OCI-M2 (cell line): ENCODE data around the gene RBM39.
"Not testable (repeated sequence)": the region's sequence is repeated elsewhere in the genome, so short reads cannot be mapped to it uniquely, and the experiment has no call there.

ENCODE experiments used
- DNase-seq: peaks from one replicate; lab custom pipeline; 2025; ENCODE audit not compliant: unreplicated experiment; lab: John Stamatoyannopoulos, UW

RBM39 gene

DNA sequence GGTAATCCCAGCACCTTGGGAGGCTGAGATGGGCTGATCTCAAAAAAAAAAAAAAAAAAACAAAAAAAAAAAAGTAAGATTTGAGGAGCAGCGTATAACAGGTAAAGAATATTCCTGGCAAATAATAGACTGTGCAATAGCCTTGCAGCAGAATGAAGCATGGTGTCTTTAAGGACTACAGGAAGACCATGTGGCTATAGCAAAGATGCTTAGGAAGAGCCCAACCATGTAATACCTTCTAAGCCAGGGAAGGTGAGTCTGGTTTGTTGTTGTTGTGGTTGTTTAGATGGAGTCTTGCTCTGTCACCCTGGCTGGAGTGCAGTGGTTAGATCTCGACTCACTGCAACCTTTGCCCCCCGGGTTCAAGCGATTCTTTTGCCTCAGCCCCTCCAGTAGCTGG is 14.3 kb upstream of the RBM39 start:
- DNase-seq, result no peak

DNA sequence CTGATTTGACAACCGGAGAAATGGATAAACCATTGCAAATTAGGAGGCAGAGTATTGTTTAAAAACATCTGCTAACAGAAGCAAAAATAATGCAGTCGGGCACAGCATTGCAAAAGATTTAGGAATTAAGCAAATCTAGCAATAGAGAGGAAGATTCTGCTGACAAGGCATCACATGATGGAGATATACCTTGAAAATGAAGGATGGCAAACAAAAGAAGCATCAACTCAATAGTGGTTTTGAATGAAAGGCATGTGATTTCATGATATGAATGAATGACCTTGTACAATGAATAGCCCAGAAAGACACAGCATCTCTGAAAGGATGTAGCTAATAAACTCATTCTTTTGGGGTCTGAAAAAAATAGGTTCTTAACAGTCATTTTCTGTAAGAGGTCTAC is 8.6 kb upstream of the RBM39 start:
- DNase-seq, result no peak

DNA sequence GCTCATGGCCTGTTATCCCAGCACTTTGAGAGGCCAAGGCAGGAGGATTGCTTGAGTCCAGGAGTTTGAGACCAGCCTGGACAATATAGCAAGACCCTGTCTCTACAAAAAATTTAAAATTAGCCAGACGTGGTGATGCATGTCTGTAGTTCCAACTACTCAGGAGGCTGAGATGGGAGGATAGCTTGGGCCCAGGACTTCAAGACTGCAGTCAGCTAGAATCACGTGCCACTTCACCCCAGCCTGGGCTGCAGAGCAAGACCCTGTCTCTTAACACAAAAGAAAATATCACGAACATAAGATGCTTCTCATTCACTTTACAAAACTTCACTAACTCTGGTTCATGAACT is 2.4 kb upstream of the RBM39 start:
- DNase-seq, result not testable (repeated sequence)

DNA sequence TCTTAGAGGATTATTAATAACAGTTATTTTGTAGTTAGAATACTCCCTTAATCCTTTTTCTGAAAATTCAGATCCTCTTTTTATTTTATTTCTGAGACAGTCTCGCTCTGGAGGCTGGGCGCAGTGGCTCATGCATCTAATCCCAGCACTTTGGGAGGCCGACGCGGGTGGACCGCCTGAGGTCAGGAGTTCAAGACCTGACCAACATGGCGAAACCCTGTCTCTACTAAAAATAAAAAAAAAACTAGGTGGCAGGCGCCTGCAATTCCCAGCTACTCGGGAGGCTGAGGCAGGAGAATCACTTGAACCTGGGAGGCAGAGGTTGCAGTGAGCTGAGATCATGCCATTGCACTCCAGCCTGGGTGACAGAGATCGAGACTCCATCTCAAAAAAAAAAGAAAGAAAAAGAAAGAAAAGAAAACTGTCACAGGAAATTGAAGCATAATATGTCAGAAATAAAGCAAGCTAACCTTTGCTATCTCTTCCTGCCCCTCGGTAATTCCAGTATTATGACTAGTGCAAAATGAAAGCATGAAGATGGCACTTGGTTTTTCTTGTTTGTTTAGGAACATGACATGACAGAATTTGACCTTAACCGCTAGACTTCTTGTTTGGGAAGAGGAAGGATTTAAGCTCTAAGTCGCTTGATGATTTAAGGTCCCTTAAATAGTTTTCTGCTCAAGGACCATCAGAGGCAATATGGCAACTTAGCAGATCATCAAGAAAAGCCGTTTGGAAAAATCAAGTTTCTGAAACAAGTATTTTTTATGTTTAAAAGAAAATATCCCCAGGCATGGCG is 1.8 kb upstream of the RBM39 start:
- no peak for DNase-seq

DNA sequence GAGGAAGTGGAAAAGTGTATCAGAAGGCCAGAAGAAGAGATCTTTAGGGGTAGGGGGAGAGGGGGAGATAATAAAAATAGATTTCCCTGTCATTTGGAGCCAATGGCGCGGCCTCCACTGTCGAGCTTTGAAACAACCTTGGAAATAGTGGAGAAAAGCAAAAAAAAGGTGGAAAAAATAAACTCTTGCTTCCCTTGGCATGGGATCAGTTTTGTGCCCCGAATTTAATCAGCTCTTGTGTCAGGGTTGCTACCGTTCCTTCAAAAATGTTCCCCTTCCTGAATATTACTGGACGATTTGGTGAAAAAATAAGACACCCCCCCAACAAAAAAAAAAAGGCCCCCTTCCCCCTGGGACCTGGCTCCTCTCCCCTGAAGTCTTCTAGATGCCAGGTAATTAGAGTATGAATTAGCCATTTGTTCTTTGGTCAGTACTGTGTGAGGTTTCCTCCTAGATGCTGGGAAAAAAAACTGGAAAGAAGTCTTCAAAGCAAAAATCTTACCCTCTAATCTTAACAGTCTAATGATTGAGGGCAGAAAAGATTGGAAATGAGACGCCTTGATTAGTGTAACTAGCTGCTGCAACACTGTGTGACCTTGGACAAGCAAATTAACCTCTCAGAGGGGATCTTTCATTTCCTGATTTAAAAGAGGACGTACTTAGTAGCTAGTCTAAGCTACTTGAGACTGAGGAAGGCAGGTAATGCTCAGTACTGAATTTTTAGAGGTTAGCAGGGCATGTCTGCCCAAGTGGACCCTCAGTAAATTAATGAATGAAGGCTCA is 872 bp upstream of the RBM39 start:
- peak; percentile 23 for DNase-seq

DNA sequence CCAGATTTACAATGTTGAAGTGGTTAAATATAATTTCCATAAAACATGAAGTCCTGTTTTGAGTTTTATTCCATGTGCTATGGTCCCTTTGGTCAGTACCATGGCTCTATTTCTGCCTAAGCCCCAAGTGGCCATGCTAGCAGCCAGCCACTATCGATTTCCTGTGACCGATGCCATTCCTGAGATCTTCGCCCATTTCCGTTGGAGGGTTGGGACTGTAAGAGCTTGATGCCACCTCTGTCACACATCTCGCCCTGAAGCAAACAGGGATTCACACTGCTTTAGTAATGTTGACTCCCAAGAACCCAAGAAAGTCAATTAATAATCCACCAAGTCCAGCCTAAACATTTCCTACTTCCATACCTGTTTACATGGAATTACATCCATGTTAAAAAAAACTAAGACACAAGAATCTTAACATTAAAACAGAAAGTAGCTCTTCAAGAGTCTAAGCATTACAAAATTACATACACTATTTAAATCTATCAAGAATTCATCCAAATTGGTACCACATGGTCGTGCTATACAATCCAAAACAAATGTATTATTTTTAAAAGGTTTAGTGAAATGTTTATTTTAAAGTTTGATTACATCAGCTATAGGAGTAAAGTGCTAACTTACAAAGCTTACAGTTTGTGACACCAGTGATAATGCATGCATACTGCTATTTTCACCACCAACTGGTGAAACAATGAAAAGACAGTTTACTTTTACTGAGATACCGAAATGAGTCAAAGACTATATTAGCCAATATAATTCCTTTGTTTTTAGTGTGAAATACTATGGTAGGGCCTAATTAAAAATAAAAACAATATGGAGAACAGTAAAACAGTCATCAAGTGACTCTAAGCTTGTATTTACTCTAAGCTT is 2.5 kb downstream of the RBM39 start:
- no peak for DNase-seq

DNA sequence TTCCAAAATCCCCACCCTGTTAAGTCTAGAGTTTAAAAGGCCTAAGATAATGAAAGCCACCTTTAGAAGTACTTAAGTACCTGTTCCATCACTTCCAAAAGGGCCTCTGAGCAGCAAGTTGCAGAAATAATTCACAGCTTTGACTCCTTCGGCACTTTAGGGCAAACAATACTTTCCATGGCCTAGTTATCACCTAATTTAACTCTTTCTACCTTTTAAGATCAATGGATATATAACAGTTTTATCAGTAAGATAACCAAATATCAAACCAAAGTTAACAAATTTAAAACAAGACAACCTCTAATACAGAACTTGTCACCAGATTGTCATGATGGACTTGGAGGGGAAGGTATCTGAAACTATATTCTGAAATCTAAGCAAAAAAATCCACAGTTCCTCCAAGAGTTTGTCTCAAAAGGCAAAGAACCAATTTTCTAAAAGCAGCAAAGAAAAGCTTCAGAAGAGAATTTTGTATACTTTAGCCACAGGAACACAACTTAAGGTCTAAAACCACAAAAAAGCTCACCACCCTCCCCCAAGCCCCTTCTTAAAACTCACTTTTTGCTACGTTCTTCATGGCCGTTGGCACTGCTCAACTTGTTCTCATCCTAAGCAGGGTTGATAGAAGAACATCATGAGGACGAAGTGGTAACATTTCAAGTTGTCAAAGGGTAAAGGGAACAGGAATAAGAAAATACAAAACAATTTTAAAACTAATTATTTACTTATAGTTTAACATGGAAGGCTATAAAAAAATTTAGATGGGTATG is 3.5 kb downstream of the RBM39 start:
- no peak for DNase-seq

DNA sequence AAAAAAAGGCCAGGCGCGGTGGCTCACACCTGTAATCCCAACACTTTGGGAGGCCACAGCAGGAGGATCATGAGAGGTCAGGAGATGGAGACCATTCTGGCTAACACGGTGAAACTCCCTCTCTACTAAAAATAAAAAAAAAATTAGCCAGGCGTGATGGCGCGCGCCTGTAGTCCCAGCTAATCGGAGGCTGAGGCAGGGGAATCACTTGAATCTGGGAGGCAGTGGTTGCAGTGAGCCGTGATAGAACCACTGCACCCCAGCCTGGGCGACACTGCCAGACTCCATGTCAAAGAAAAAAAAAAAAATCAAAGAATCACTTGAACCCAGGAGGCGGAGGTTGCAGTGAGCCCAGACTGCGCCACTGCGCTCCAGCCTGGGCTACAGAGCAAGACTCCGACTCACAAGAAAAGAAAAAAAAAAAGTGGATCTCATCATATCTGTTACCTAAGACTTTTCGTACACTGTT is 4.2 kb downstream of the RBM39 start:
- DNase-seq, result no peak

DNA sequence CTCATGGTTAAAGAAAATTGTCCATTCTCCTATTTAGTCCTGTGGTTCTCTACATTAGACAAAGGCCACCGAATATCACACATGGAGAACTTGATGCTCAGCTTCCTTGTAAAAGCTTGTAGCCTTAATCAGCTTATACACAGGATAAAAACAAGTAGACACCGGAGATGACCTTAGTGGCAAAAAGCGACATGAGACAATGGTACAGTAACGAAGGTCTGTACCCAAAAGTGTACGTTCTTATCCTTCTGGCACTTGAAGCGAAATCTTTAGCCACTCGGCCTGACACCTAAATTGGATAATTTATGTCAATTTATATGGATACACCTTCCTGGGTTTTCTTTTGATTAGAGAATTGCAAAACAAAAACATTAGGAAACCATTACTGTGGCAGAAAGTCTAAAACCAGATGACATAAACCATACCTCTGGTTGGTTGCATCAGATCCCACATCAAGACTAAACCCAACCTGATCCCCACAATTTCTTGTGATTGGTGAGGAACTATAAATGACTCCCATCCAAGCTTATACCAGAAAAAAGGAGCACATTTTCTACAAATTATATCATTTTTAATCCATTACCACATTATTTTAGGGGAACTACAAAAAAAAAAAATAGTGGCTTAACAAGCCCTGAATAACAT is 6.1 kb downstream of the RBM39 start:
- no peak for DNase-seq

DNA sequence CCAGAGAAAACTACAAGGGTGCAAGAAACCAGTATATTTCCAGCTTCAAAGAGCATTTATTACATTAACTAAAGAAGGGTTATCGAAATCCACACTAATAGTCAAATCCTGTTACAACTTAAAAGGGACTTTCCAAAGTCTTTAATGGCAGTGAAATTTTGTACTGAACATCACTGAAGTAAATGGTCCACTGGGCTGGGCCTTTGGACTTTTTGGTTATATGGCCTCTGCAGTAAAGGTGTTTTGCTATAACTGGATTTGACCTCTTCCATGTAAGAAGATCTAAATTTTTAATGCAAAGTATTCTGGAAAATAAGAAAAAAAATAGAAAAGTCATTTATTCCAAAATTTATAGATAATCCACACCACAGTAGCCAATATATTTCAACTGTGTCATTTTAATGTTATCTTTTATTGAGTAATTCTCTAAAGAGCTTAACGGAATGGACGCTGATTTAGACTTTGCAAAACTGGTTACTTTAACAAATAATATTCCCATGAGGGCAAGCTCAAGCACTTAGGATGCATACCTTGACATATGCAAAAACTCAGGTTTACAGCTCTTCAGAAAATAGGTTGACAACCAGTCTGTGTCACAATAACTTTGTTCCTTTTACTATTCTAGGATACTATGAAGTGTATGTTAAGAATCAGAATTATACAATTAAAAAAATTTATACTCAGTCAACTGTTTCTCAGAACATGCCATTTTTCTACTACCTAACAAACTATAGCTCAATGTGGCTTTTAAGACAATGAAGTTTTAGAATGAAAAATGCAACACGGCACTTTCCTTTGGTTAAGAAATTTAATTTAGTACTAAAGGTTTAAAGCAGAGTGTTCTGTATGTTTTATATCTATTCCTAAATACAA is 7.0 kb downstream of the RBM39 start:
- no peak for DNase-seq

DNA sequence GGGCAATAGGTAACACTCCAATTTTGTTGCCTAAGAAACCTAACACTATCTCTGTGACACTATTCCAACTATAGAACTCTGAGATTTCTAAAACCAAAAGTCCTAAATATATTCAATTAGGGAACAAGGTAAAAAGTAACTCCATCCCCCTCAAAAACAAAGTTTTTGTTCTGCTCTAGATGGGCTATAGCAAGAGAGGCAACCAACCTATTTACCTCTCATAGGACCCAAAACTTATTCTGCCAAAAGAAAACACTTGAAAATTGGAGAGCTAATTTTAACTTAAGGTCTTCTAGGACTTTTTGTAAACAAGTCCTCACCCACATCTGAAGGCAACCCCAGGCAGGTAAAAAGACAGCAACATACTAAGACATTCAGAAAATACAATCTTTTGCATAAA is 7.7 kb downstream of the RBM39 start:
- DNase-seq, result no peak

DNA sequence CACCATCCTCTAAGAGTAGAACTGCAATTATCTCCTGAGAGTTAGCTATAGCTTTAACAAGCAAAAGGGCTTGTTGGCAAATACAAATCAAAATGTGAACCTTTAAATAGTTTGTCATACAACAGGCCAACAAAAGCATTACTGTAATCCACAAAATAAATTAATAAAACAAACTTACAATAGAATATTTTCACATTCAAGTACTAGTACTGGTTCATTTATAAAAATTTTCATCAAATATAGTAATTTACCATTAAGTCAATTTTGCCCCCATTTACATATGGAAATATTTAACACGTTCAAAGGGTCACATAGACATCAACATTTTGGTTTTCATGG is 9.4 kb downstream of the RBM39 start:
- DNase-seq, result no peak

DNA sequence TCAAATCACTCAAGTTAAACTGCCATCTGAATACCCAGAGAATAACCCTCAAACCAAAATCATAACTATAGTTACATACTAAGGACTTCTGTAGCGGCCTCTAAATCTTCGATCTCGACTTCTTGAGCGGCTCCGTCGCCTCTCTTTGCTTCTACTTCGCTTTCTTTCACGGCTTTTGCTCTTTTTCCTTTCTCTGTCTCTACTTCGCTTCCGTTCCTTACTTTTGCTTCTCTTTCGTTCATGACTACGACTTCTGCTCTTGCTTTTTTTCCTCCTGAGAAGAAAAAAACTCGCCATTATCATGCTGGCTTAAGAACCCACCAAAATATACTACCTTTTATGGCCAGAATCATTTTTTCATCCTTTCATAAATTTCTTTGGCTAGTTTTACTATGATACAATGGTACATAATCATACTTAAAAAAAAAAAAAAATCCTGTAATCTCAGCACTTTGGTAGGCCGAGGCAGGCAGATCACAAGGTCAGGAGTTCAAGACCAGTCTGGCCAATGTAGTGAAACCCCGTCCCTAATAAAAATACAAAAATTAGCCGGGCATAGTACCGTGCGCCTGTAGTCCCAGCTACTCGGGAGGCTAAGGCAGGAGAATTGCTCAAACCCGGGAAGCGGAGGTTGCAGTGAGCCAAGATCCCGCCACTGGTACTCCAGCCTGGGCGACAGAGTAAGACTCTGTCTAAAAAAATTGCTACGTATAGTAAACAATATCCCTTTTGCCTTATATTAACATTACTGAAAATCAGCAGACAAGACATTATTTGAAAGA is 10.0 kb downstream of the RBM39 start:
- DNase-seq, result no peak

DNA sequence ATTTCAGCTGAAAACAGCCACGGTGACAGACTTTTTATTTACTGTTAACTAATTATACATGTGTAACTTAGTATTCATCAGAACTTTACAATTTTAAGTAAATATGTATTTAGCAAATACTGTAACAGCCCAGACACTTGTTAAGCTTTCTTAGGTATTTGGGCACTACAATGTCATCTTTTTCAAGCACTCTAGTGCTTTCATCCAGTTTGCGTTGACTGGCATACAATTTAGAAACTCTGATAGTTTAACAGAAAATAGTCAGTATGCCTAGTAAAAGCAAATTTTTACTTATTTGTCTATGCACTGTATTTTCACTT is 10.6 kb downstream of the RBM39 start:
- no peak for DNase-seq

DNA sequence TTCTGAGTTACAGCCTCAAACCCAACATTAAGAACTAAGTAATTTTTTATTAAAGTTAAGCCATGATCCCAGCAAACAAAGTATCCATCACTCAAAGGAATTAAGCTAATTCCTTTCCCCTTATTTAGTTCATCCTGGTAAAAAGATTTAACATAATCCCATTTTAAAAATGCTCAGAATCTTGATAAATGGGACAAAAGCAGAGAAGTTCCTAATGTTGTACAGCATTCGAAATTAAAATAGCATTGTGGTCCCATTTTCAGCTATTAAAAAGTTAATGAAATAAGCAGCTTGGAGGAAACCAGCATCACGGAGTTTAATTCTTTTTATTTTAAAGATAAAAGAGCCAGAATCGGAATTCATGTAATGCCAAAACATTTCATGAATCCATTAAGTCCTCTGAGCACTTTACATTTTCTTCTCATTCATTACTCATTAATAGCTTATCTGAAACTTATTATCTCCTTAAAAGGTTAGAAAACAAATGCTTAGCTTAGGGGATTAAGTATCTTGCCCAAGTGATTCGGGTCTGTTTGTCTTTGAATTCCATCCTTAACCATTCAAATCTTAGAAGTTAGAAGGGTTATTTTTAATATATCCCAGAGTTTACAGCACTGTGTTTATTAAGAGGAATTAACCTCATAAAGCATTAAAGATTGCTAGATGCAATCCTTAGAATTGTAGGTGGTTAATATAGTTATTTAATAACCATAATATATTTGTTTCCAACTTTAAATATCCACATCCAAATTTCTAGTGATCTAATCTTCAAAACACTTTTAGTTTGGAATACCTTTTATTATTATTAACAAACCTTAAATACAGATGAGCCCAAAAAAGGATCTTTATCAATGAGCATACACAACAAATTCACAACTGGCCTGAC is 11.2 kb downstream of the RBM39 start:
- no peak for DNase-seq

DNA sequence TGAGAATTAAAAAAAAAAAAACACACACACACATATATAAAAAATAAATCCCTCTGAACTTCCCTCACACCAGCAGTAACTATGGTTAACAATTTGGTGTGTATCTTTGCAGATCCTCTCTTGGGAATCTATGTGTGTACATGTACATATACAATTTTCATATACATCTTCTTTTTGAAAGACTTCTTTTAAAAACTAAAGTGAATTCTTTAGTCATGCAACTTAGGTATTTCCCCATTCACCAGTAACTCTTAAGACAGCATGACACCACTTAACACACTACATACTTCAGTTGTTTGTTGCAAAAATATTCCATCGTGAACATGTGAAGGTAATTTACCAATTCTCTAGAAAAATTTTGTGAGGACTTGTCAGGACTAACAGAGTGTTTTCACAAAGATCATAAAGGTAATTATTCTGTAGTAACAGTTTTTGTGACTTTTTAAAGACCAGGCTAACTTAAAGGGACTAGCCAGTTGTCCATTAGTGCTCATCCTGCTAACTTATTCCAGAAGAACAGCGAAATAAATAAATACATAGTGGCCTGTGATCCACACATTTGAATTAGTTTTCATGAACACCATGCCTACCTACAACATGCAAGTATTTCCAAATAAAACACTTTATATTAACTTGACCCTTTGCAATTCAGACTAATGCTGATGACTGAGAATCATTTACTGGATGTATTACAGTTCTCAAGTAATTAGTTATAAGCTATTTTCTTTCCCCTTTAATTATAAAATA is 12.1 kb downstream of the RBM39 start:
- DNase-seq, result no peak

DNA sequence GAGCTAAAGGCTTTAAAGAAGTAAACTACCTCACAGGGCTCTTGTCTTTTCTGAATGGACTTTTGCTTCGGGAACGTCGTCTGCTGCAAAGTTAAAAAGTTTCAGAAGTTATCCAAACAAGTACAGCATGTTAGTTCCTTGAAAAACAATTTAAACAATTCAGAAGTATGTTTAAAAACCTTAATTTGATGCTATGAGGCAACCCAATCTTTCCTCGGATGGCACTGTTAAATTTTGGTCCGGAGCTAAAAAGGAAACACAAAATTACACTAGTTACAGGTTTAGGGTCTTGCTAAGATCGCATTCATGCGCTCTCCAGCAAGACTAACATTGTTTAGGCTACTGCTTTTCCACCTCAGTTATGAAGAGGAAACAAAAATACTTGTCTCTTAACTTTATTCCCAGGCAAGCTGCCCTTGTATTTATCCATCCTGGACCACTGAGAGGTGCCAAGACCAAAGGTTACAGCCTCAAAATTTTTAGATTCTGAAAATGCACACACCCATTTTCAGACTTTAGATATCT is 12.7 kb downstream of the RBM39 start:
- no peak for DNase-seq
